CD4-positive, alpha-beta T cell treated with Interleukin-17A for 4 hours (primary cell): ENCODE results near the gene DLG4.

Experiments used
- DNase-seq: peaks from one replicate; pipeline ENCODE4 v3.0.0-alpha.2; 2020; ENCODE audit warnings: mixed read lengths

The DLG4 gene

GRCh38 chr17:7144213-7144612 is 75.4 kb downstream of the DLG4 start:
- no peak for DNase-seq

GRCh38 chr17:7141824-7142223 is 77.8 kb downstream of the DLG4 start:
- DNase-seq, result no peak

DNA sequence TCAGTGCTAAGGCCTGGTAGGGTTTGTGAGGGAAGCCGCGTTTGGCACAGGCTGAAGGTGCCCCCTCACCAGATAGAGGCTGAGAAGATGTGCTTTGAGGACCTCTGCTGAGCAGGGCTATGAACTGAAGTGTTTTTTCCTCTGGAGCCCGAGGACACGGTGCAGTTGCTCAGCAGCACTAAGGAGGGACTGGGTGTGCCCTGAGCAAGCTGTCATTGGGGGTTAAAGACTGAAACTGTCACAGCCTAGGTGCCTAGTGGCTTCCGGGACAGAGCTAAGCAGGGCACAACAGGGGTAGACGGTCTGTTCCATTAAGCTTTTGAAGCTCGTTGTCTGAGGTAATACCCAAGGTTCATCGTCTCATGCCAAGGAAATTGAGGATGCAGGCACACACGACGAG is 80.2 kb downstream of the DLG4 start:
- no peak for DNase-seq

DNA sequence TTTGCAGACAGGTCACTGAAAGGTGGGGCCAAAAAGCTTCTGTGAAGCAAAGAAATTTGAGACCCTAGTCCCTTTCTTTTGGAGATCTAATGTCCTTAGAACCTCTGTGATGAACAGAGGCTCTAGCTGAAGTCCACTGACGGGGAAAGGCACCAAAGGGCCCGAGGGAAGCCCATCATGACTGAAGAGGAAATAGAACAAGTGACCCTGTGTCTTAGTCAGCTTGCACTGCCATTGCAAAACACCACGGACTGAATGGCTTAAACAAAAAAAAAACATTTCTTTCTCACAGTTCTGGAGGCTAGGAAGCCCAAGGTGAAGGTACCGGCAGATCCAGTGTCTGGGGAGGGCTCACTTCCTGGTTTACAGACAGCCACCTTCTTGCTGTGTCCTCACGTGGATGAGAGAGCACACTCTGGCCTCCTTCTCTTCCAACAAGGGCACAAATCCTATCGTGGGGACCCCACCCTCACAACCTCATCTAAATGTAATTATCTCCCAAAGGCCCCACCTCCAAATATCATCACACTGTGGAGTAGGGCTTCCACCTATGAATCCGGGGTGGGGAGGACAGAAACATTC is 80.7 kb downstream of the DLG4 start:
- no peak for DNase-seq

DNA sequence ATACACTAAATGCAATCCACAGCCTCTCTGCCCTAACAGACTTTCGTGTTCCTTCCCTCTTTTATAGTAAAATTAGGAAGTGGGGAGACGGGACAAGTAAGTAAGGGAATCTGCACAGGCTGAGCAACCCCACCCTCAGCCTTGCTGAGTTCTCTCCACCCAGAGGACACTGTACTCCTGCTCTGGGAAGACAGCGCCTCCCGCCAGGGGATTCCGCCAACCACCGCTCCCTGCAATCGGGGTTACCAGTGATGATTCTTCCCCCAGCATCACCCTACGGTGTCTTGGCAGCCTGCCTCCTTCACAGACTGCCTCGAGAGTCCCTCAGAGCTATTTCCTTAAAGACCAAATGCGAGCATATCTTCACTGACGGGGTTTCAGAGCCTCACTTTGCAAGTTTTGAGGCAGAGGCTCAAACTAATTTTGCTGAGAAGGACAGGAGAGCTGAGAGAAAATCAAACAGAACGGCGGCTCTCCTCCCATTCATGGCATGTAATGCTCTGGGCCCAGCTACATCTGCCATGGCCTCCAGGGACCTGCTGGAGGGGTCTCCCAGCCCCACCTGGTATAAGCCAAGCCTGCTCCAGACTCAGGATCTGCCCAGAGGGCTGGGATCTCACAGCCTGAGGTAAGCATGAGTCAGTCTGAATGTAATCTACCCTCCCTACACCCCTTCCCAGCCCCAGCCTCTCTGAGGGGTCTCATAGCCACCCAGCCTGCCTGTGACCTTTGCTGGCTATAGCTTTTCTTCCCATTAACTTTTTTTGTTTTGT is 82.3 kb downstream of the DLG4 start:
- no peak for DNase-seq
